H1 (cell line): ENCODE data around the gene WDR75. TPM values are rescaled to one million over a fixed set of nuclear protein-coding genes. Genes with fewer than 3 reads are reported as not detected.

Experiments
- CTCF ChIA-PET: fragments of 300-600 bp; sonication (Branson Sonifier 250); formaldehyde crosslinking; loops from one replicate; lab custom pipeline; 2021; ENCODE audit not compliant: partially characterized antibody; lab: Charles Lee
- POLR2A ChIA-PET: fragments of 300-600 bp; sonication (Branson Sonifier 250); formaldehyde crosslinking; loops from one replicate; lab custom pipeline; 2021; ENCODE audit warnings: inconsistent platforms; ENCODE audit not compliant: partially characterized antibody; lab: Charles Lee
- DNase-seq, 2 experiments: peaks; one replicate each; pipeline versions ENCODE4 v3.0.0 to v3.0.0-alpha.2; 2010 to 2022; ENCODE audit warnings: low spot score in 2 of 2, low read depth in 1 of 2, mixed read lengths in 1 of 2
- FAIRE-seq: peaks from 2 replicates; lab custom pipeline; 2011; peaks lifted over from hg19 to GRCh38; lab: Jason Lieb, UNC
- H2AFZ ChIP-seq: 2 replicates; pipeline ENCODE4 v1.8.1; 2012; ENCODE audit warnings: low read length, inconsistent platforms
- H2AK5ac ChIP-seq: 2 replicates; pipeline ENCODE4 v1.6.1; 2013; ENCODE audit warnings: low read depth, low read length
- H2BK120ac ChIP-seq: replicated peaks from 2 replicates; pipeline ENCODE3; 2013; ENCODE audit warnings: low read depth, low read length, inconsistent platforms
- H2BK12ac ChIP-seq: 2 replicates; pipeline ENCODE4 v1.6.1; 2013; ENCODE audit warnings: low read depth, low read length
- H2BK15ac ChIP-seq: 2 replicates; pipeline ENCODE4 v1.6.1; 2013; ENCODE audit warnings: low read length
- H2BK20ac ChIP-seq: 2 replicates; pipeline ENCODE4 v1.6.1; 2013; ENCODE audit warnings: low read length
- H2BK5ac ChIP-seq: 2 replicates; pipeline ENCODE4 v1.6.1; 2013; ENCODE audit warnings: low read depth, low read length
- H3K14ac ChIP-seq: 2 replicates; pipeline ENCODE4 v1.6.1; 2013; ENCODE audit warnings: inconsistent platforms; ENCODE audit not compliant: insufficient read length
- H3K18ac ChIP-seq: 2 replicates; pipeline ENCODE4 v1.6.1; 2013; ENCODE audit warnings: low read length; ENCODE audit errors: extremely low read depth
- H3K23ac ChIP-seq: 2 replicates; pipeline ENCODE4 v1.6.1; 2013; ENCODE audit warnings: inconsistent platforms; ENCODE audit not compliant: insufficient read length
- H3K23me2 ChIP-seq: 2 replicates; pipeline ENCODE4 v1.6.1; 2013; ENCODE audit warnings: low read depth, low read length
- H3K27ac ChIP-seq: 2 replicates; pipeline ENCODE4 v1.6.1; 2011; ENCODE audit warnings: low read depth, low read length, inconsistent platforms
- H3K27me3 ChIP-seq, 4 experiments: replicated peaks in 1 of 4; 1 replicate in 1 of 4; 2 replicates in 3 of 4; pipeline versions ENCODE4 v1.6.1 to v1.8.1; 2011 to 2013; ENCODE audit warnings: low read length in 3 of 4, mild to moderate bottlenecking in 3 of 4, inconsistent platforms in 2 of 4, mixed read lengths in 2 of 4, moderate library complexity in 1 of 4; ENCODE audit not compliant: control insufficient read depth in 3 of 4, insufficient read depth in 3 of 4; ENCODE audit errors: extremely low read depth in 1 of 4
- H3K36me3 ChIP-seq, 4 experiments: 2 replicates each; pipeline versions ENCODE4 v1.6.1 to v1.8.1; 2011 to 2013; ENCODE audit warnings: mild to moderate bottlenecking in 4 of 4, low read length in 3 of 4, moderate library complexity in 2 of 4, control low read depth in 1 of 4, inconsistent platforms in 1 of 4; ENCODE audit not compliant: insufficient read depth in 4 of 4, control insufficient read depth in 2 of 4
- H3K4ac ChIP-seq: replicated peaks from 2 replicates; pipeline ENCODE3; 2013; ENCODE audit warnings: low read length, low read depth, mixed read lengths, inconsistent platforms; ENCODE audit not compliant: insufficient read length
- H3K4me1 ChIP-seq, 4 experiments: replicated peaks in 1 of 4; 1 replicate in 1 of 4; 2 replicates in 3 of 4; pipeline versions ENCODE4 v1.6.1 to v1.8.1; 2011 to 2013; ENCODE audit warnings: low read length in 3 of 4, inconsistent platforms in 2 of 4, mixed read lengths in 1 of 4; ENCODE audit not compliant: insufficient read depth in 4 of 4, control insufficient read depth in 3 of 4
- H3K4me2 ChIP-seq, 2 experiments: 2 replicates each; pipeline versions ENCODE4 v1.6.1 to v1.8.1; 2011 to 2013; ENCODE audit warnings: low read depth in 2 of 2, low read length in 2 of 2, control low read depth in 1 of 2, inconsistent platforms in 1 of 2, mild to moderate bottlenecking in 1 of 2; ENCODE audit not compliant: insufficient read depth in 1 of 2
- H3K4me3 ChIP-seq, 4 experiments: fragments of 200-600, 300-600 bp in 1 of 4; sonication (generic), shearing (Covaris generic), sonication (Bioruptor Twin) in 1 of 4; 2 replicates each; pipeline versions ENCODE4 v1.5.1 to v1.8.1; 2011 to 2016; ENCODE audit warnings: low read length in 4 of 4, low read depth in 3 of 4, control low read depth in 2 of 4, inconsistent platforms in 2 of 4, mild to moderate bottlenecking in 2 of 4, mixed read lengths in 1 of 4, moderate library complexity in 1 of 4; ENCODE audit not compliant: insufficient read depth in 2 of 4; ENCODE audit errors: extremely low read depth in 1 of 4
- H3K56ac ChIP-seq: replicated peaks from 2 replicates; pipeline ENCODE3; 2013; ENCODE audit warnings: low read depth, mild to moderate bottlenecking, mixed read lengths, low read length, inconsistent platforms; ENCODE audit not compliant: insufficient read length
- H3K79me1 ChIP-seq: 2 replicates; pipeline ENCODE4 v1.6.1; 2013; ENCODE audit warnings: low read depth, low read length, control low read depth
- H3K79me2 ChIP-seq, 2 experiments: 2 replicates each; pipeline versions ENCODE4 v1.6.1 to v1.8.1; 2012 to 2013; ENCODE audit warnings: low read length in 2 of 2, mild to moderate bottlenecking in 2 of 2, inconsistent platforms in 1 of 2; ENCODE audit not compliant: insufficient read depth in 2 of 2, control insufficient read depth in 1 of 2
- H3K9ac ChIP-seq, 4 experiments: replicated peaks in 1 of 4; 1 replicate in 1 of 4; 2 replicates in 3 of 4; pipeline versions ENCODE4 v1.6.1 to v1.8.1; 2011 to 2013; ENCODE audit warnings: low read depth in 3 of 4, low read length in 3 of 4, control low read depth in 2 of 4, mild to moderate bottlenecking in 2 of 4, moderate library complexity in 2 of 4, inconsistent platforms in 1 of 4; ENCODE audit errors: extremely low read depth in 1 of 4
- H3K9me3 ChIP-seq, 2 experiments: 2 replicates each; pipeline versions ENCODE4 v1.6.1 to v1.8.1; 2012 to 2013; ENCODE audit warnings: mild to moderate bottlenecking in 2 of 2, moderate library complexity in 2 of 2, control low read depth in 1 of 2, inconsistent platforms in 1 of 2, low read depth in 1 of 2, low read length in 1 of 2, mixed read lengths in 1 of 2; ENCODE audit not compliant: insufficient read depth in 2 of 2
- H4K20me1 ChIP-seq, 2 experiments: replicated peaks in 1 of 2; 2 replicates each; pipeline versions ENCODE3 to v1.8.1; 2011 to 2013; ENCODE audit warnings: inconsistent platforms in 2 of 2, low read length in 2 of 2, mild to moderate bottlenecking in 1 of 2; ENCODE audit not compliant: insufficient read depth in 2 of 2, control insufficient read depth in 1 of 2
- H4K5ac ChIP-seq: 2 replicates; pipeline ENCODE4 v1.6.1; 2013; ENCODE audit warnings: low read length, low read depth, mixed read lengths, inconsistent platforms; ENCODE audit not compliant: insufficient read length
- H4K8ac ChIP-seq: 2 replicates; pipeline ENCODE4 v1.8.0; 2013; ENCODE audit warnings: mild to moderate bottlenecking, moderate library complexity, low read length, inconsistent platforms; ENCODE audit not compliant: insufficient read depth; ENCODE audit errors: extremely low read depth
- H4K91ac ChIP-seq: replicated peaks from 2 replicates; pipeline ENCODE3; 2013; ENCODE audit warnings: low read length, mixed read lengths, inconsistent platforms; ENCODE audit not compliant: insufficient read length
- ASH2L ChIP-seq: fragments of 200-600, 300-600 bp; sonication (generic); IDR thresholded peaks from one replicate; pipeline ENCODE4 v1.7.1; 2017; ENCODE audit warnings: low read length
- BCL11A ChIP-seq, 2 experiments: IDR thresholded peaks; one replicate each; pipeline ENCODE4 v1.6.1; 2011; ENCODE audit warnings: low read depth in 2 of 2, low read length in 2 of 2, mild to moderate bottlenecking in 2 of 2
- CBX8 ChIP-seq: fragments of 300-800, 300-1000 bp; sonication (generic); IDR thresholded peaks from 2 replicates; pipeline ENCODE4 v1.7.1; 2016; ENCODE audit warnings: low read depth, low read length, borderline replicate concordance
- CHD2 ChIP-seq: IDR thresholded peaks from 2 replicates; pipeline ENCODE4 v1.6.1; 2012; ENCODE audit warnings: low read length, improper control_type of control experiment
- CTBP2 ChIP-seq: IDR thresholded peaks from 2 replicates; pipeline ENCODE4 v1.7.0; 2011; ENCODE audit warnings: borderline replicate concordance, mild to moderate bottlenecking, moderate library complexity, mixed read lengths, low read length; ENCODE audit not compliant: insufficient read depth, insufficient read length
- KDM4A ChIP-seq: IDR thresholded peaks from one replicate; pipeline ENCODE4 v1.7.1; 2012; ENCODE audit warnings: low read depth, mild to moderate bottlenecking, moderate library complexity, low read length, inconsistent platforms; ENCODE audit not compliant: severe bottlenecking
- NRF1 ChIP-seq: IDR thresholded peaks from 2 replicates; pipeline ENCODE4 v1.6.1; 2011; ENCODE audit warnings: mild to moderate bottlenecking, low read depth, low read length, improper control_type of control experiment
- RFX5 ChIP-seq: IDR thresholded peaks from 2 replicates; pipeline ENCODE4 v1.6.1; 2011; ENCODE audit warnings: low read depth, low read length, improper control_type of control experiment, borderline replicate concordance
- RNF2 ChIP-seq: fragments of 200-900, 300-1000 bp; sonication (generic); IDR thresholded peaks from 2 replicates; pipeline ENCODE4 v1.7.1; 2016; ENCODE audit warnings: borderline replicate concordance, low read depth, mild to moderate bottlenecking, antibody characterized with exemption, low read length; ENCODE audit not compliant: poor library complexity, severe bottlenecking; ENCODE audit errors: missing control alignments
- RXRA ChIP-seq: IDR thresholded peaks from 2 replicates; pipeline ENCODE4 v1.6.1; 2011; ENCODE audit warnings: low read depth, mild to moderate bottlenecking, low read length, moderate library complexity; ENCODE audit not compliant: insufficient read depth
- SIN3A ChIP-seq, 2 experiments: IDR thresholded peaks in 1 of 2; conservative IDR thresholded peaks in 1 of 2; 2 replicates each; pipeline ENCODE4 v1.6.1; 2011 to 2012; ENCODE audit warnings: low read length in 2 of 2, improper control_type of control experiment in 1 of 2, low read depth in 1 of 2, mild to moderate bottlenecking in 1 of 2
- SIRT6 ChIP-seq: IDR thresholded peaks from one replicate; pipeline ENCODE4 v1.7.1; 2012; ENCODE audit warnings: low read length, inconsistent platforms
- SP4 ChIP-seq: IDR thresholded peaks from 2 replicates; pipeline ENCODE4 v1.6.1; 2012; ENCODE audit warnings: low read length, inconsistent platforms
- SUZ12 ChIP-seq: fragments of 200-600 bp; sonication (generic); IDR thresholded peaks from 2 replicates; pipeline ENCODE4 v1.6.1; 2012; ENCODE audit warnings: mild to moderate bottlenecking, inconsistent platforms, low read length, moderate library complexity, mixed read lengths
- WGBS, 2 experiments: shearing (Covaris generic) in 1 of 2; methylation state at CpG; one replicate each; pipeline versions ENCODE4 v1.1.6 to v1.1.7; 2013 to 2015; ENCODE audit warnings: low lambda C conversion rate in 2 of 2, mixed read lengths in 2 of 2, inconsistent platforms in 1 of 2, low coverage in 1 of 2, missing lambda C conversion rate in 1 of 2; ENCODE audit not compliant: insufficient replicate concordance in 2 of 2, insufficient coverage in 1 of 2, insufficient read length in 1 of 2; ENCODE audit errors: extremely low coverage in 1 of 2, missing lambda C conversion rate in 1 of 2; 5-methylcytosine and 5-hydroxymethylcytosine counted together
- polyA plus RNA-seq, 7 experiments: library from polyadenylated mRNA; depleted of rRNA in 3 of 7; stranded (reverse) in 5 of 7; unstranded in 2 of 7; fragments of >200 nt in 5 of 7; fragments of 200-250 nt in 2 of 7; gene quantifications; 1 replicate in 5 of 7; 2 replicates in 1 of 7; 4 replicates in 1 of 7; pipeline versions ENCODE4 v1.2.1 to v1.2.3, GENCODE V29; 2011 to 2013; ENCODE audit warnings: missing spikeins in 2 of 7, mixed read lengths in 2 of 7
- total RNA-seq: library from RNA; stranded (reverse); fragmentation: NEBNext Ultra II Directional; extraction: Animal tissue kit (Norgen Biotek cat#: 25700); gene quantifications from 2 replicates; pipeline ENCODE4 v1.2.1, GENCODE V29; 2021

Gene WDR75
- total and polyA plus RNA-seq, 2 of the 8 experiments (the other 6 are each of a cell fraction or from before 2014, with no cell fraction given) = 26.9 to 77.1 TPM

DNA sequence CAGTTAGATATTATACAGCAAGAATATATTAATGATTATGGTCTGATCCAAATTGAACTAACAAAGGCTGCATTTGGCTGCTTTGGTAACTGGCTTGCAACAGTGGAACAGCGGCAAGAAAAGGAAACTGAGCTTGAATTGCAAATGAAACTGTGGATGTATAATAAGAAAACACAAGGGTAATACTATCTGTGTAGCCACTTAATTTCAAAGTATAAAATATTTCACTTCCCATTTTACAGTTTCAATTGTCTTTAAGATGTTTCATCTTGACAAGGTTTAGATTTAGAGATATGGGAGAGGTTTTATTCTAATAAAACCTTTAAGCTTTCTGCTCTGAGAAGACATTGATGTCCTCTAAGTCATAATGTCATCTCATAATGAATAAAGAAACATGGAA, 23.8 kb downstream of the WDR75 start:
- Histone ChIP-seq H3K4me1 (no peaks in the 10 kb centered on the region), H3K4me2 (no peak overlapping the region), H3K18ac (no peak overlapping the region), H3K27me3 (no peaks in the 10 kb centered on the region), H4K8ac (no peak overlapping the region), H3K23me2 (no peaks in the 10 kb centered on the region; the same call in 1 of the 2 replicates), H4K5ac (no peak overlapping the region), H3K79me1 (no peaks in the 10 kb centered on the region), H4K91ac (no peak overlapping the region), H3K79me2 (no peaks in the 10 kb centered on the region), H3K36me3 (peaks cover 36 to 96% (median 65%) of the 10 kb centered on the region in 4 experiments), H3K23ac (no peak overlapping the region), H3K4me3 (no peak overlapping the region), H3K27ac (no peak overlapping the region), H2BK5ac (no peak overlapping the region), H2BK20ac (no peak overlapping the region), H3K9ac (no peak overlapping the region), H4K20me1 (no peaks in the 10 kb centered on the region), H2BK120ac (no peak overlapping the region), H3K56ac (no peak overlapping the region), H3K4ac (no peak overlapping the region), H2AK5ac (no peak overlapping the region), H3K14ac (no peak overlapping the region), H2BK15ac (no peak overlapping the region), H2BK12ac (no peak overlapping the region), H3K9me3 (no peaks in the 10 kb centered on the region), H2AFZ (no peak overlapping the region)
- 97% methylated on average over 1 of the region's 1 CpG; no CpG with 5 or more reads in 1 of the 2 experiments for WGBS, 2 experiments
- CTCF ChIA-PET = interaction anchor here (0.8 to 1.8 kb wide), 4 partner anchors 8 to 163 kb away, joined by 3 to 5 read pairs (median 4); partner anchors contain the start of gene SLC40A1
- DNase-seq (no peak), FAIRE-seq (no peak)
- POLR2A ChIA-PET = interaction anchor here (1.8 to 2.8 kb wide), 2 partner anchors 20 to 24 kb away, joined by 5 to 9 read pairs; partner anchors contain the start of gene WDR75
- TF ChIP-seq NRF1 (no peak), RFX5 (no peak), KDM4A (no peak), RNF2 (no peak), SUZ12 (no peak), SP4 (no peak), SIRT6 (no peak), BCL11A (IDR thresholded peaks at IDR 0.05; ENCODE audit: low read depth in 2 of 2, low read length in 2 of 2) (no peak), ASH2L (no peak), CBX8 (no peak), SIN3A (conservative IDR thresholded peaks at IDR 0.05 in 1 of 2, IDR thresholded peaks at IDR 0.05 in 1 of 2; ENCODE audit: low read depth in 1 of 2, low read length in 2 of 2) (no peak), CTBP2 (no peak), CHD2 (no peak), RXRA (no peak)
